ENCODE results near the gene NLGN1.

GRCh38 chr3:173753593-173753992 is 356.0 kb downstream of the NLGN1 start:
- no peak for TF ChIP-seq CTCF (IDR thresholded peaks at IDR 0.05 in 2 of 3, conservative IDR thresholded peaks at IDR 0.05 in 1 of 3; ENCODE audit: borderline replicate concordance in 1 of 3, insufficient read depth in 1 of 3, low read depth in 2 of 3, low read length in 2 of 3)
- TF ChIP-seq POLR2A (IDR thresholded peaks at IDR 0.05; ENCODE audit: borderline replicate concordance, extremely low read depth, insufficient read depth, insufficient read length) = no peak
- TF ChIP-seq EZH2 (IDR thresholded peaks at IDR 0.05) = no peak
- no peak for TF ChIP-seq POLR2AphosphoS5 (IDR thresholded peaks at IDR 0.05; ENCODE audit: low read depth, low read length)
- TF ChIP-seq ZBTB33 (IDR thresholded peaks at IDR 0.05; ENCODE audit: extremely low read depth, insufficient replicate concordance, low read length) = no peak
- TF ChIP-seq SP1 (IDR thresholded peaks at IDR 0.05; ENCODE audit: low read depth) = no peak
- no peak for TF ChIP-seq YY1 (IDR thresholded peaks at IDR 0.05; ENCODE audit: extremely low read depth, insufficient replicate concordance, low read depth, low read length)
- no peak for TF ChIP-seq FOSL1 (IDR thresholded peaks at IDR 0.05; ENCODE audit: low read depth)
- TF ChIP-seq ZFX (IDR thresholded peaks at IDR 0.05) = no peak
